Heart right ventricle (tissue), 16 donors: ENCODE data around the gene MXD3. TPM values are rescaled to one million over a fixed set of nuclear protein-coding genes. Genes with fewer than 3 reads are reported as not detected.
"Not testable (repeated sequence)": the region's sequence is repeated elsewhere in the genome, so short reads cannot be mapped to it uniquely, and the experiment has no call there.

ENCODE experiments used
- ATAC-seq, 8 donors: fragments of 200-7000 bp; cut with Tn5 transposase; one replicate each; pipeline ENCODE4 v1.9.1; 2020; ENCODE audit warnings: mild to moderate bottlenecking in 8 of 8, moderate library complexity in 8 of 8, moderate number of reproducible peaks in 1 of 8
- DNase-seq, 2 donors: peaks; one replicate each; pipeline ENCODE4 v3.0.0-alpha.2; 2020
- H3K27ac ChIP-seq, 10 donors: fragments of 200-600 bp; sonication (generic) in 2 of 10; one replicate each; pipeline versions ENCODE4 v1.5.0 to v1.8.0; 2020 to 2022; ENCODE audit warnings: mild to moderate bottlenecking in 3 of 10
- H3K27me3 ChIP-seq, 7 donors: fragments of 200-600 bp; one replicate each; pipeline ENCODE4 v1.8.0; 2021 to 2022; ENCODE audit warnings: mild to moderate bottlenecking in 2 of 7
- H3K36me3 ChIP-seq, 9 donors: fragments of 200-600 bp; sonication (generic) in 1 of 9; one replicate each; pipeline versions ENCODE4 v1.5.0 to v1.8.0; 2020 to 2022; ENCODE audit warnings: mild to moderate bottlenecking in 2 of 9
- H3K4me1 ChIP-seq, 9 donors: fragments of 200-600 bp; sonication (generic) in 1 of 9; one replicate each; pipeline versions ENCODE4 v1.5.0 to v1.8.0; 2020 to 2022; ENCODE audit warnings: mild to moderate bottlenecking in 4 of 9
- H3K4me3 ChIP-seq, 10 donors: fragments of 200-600 bp; sonication (generic) in 2 of 10; one replicate each; pipeline versions ENCODE4 v1.5.0 to v1.8.0; 2020 to 2022; ENCODE audit warnings: mild to moderate bottlenecking in 7 of 10, moderate library complexity in 2 of 10
- H3K9me3 ChIP-seq, 11 donors: fragments of 200-600 bp in 10 of 11; sonication (generic) in 2 of 11; one replicate each; pipeline versions ENCODE4 v1.5.0 to v1.8.0; 2013 to 2022; ENCODE audit warnings: mild to moderate bottlenecking in 2 of 11, control low read depth in 1 of 11, moderate library complexity in 1 of 11
- WGBS, 2 donors: extraction: QIAGEN DNeasy Blood & Tissue Kit; methylation state at CpG; one replicate each; pipeline ENCODE4 v1.1.7; 2013; ENCODE audit warnings: inconsistent platforms in 1 of 2; 5-methylcytosine and 5-hydroxymethylcytosine counted together
- intact Hi-C, 10 donors: fragments of 100-400 bp; cut with DNase I; formaldehyde crosslinking; loops; one replicate each; pipeline versions ENCODE4 v1.11.1 to v1.14.2; 2022
- polyA plus RNA-seq, 2 donors: library from polyadenylated mRNA; stranded (reverse); fragments of 200-250 nt; gene quantifications; one replicate each; pipeline ENCODE4 v1.2.3, GENCODE V29; 2013
- total RNA-seq, 10 donors: library from RNA; stranded (reverse); fragmentation: NEBNext Ultra II Directional in 3 of 10; extraction: Animal tissue kit (Norgen Biotek cat#: 25700) in 3 of 10; gene quantifications; one replicate each; pipeline versions ENCODE4 v1.2.1 to v1.2.4, GENCODE V29; 2021 to 2023
- TF ChIP-seq, protein P1 (sequence below), 9 donors: fragments of 200-600 bp; sonication (generic) in 2 of 9; IDR thresholded peaks; one replicate each; pipeline versions ENCODE4 v1.5.0 to v1.8.0; 2021 to 2022; ENCODE audit warnings: antibody characterized with exemption in 9 of 9, mild to moderate bottlenecking in 5 of 9, moderate library complexity in 1 of 9
- donor health status: Arrhythmogenic right ventricular cardiomyopathy.
- donor health status: ischemic (EF 13 %, LVEDD 7.1; RV severe dilation, severe dysfunction).
- donor health status: healthy with polysubstance abuse.
- donor health status: DM: no; HTN: yes; CAD: no.
- donor health status: DM: no; HTN: no; CAD: no.
- donor health status: ischemic (EF 25% LVEDD 6.9; RV normal size, moderate dysfunction).
- donor health status: ischemic (EF 25% LVEDD 5.7; RV mildly dilated, moderate dysfunction).
- donor health status: healthy.
- donor health status: DM: yes; HTN: yes; CAD: no.
- donor health status: Ischemic cardiomyopathy.
- donor health status: ischemic (EF 35%, LVEDD 5.7; RV mildly dilated, moderate dysfunction).
- donor health status: nonischemic (EF 11% LVEDD 7.7; RV severe dilation, severe dysfunction).
- donor health status: DM: yes; HTN: yes; CAD: no.
- donor health status: PGD.
- donor health status: ischemic (EF 29% LVEDD 5.4; RV normal size, mild dysfunction).
- donor health status: nonischemic (EF 23%, LVEDD 6.1; RV moderate dilation, normal function).

MXD3 gene
- total and polyA plus RNA-seq, 12 donors = 1.2 to 7.1 (median 2.6) TPM

DNA sequence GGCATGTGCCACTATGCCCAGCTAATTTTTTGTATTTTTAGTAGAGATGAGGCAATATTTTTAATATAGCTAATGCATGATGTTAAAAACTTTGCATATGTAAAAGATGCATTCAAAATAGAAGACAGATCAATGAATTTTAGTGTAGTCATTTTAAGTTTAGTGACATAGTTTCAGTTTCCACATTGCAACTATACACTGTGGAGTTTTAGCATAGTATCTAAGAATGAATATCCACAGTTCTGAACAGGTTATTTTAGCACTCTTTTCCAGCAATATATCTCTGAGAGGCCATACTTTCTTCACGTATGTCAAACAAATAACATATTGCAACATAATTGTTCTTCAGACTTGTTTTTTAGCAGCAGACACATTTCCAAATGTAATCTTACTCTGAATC is 47.5 kb downstream of the MXD3 start:
- 94 to 98% methylated on average over 1 of the region's 1 CpG for WGBS, 2 donors
- no peak overlapping the region for H3K27ac ChIP-seq
- no peak for DNase-seq
- peaks cover 0 to 100% (median 55%) of the 10 kb centered on the region in 9 donors for H3K36me3 ChIP-seq
- intact Hi-C loops = no loop called here
- H3K27me3 ChIP-seq = no peaks in the 10 kb centered on the region
- H3K4me3 ChIP-seq = no peak overlapping the region
- TF ChIP-seq, protein P1, sequence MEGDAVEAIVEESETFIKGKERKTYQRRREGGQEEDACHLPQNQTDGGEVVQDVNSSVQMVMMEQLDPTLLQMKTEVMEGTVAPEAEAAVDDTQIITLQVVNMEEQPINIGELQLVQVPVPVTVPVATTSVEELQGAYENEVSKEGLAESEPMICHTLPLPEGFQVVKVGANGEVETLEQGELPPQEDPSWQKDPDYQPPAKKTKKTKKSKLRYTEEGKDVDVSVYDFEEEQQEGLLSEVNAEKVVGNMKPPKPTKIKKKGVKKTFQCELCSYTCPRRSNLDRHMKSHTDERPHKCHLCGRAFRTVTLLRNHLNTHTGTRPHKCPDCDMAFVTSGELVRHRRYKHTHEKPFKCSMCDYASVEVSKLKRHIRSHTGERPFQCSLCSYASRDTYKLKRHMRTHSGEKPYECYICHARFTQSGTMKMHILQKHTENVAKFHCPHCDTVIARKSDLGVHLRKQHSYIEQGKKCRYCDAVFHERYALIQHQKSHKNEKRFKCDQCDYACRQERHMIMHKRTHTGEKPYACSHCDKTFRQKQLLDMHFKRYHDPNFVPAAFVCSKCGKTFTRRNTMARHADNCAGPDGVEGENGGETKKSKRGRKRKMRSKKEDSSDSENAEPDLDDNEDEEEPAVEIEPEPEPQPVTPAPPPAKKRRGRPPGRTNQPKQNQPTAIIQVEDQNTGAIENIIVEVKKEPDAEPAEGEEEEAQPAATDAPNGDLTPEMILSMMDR (IDR thresholded peaks at IDR 0.05) = no peak
- no peaks in the 10 kb centered on the region for H3K9me3 ChIP-seq
- no peak for ATAC-seq
- H3K4me1 ChIP-seq = no peaks in the 10 kb centered on the region

DNA sequence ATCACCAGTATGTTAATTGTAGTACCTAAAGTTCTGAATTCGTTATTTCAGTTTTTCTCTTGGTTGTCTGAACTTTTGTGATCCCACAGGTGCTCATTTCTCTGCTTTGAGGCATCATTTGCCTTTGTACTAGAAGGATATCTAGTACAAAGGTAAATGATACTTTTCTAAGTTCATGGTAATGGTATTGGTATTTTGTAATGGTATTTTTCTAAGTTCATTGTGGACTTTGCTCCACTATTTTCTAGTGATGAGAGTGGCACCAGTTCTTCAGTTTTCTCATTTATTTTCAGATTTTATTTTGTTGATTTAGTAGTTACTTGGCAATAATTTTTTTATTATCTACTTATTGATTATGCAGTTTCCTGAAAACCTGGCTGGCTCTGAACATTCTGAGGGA is 50.2 kb downstream of the MXD3 start:
- intact Hi-C loops = no loop called here
- no peak overlapping the region for H3K27ac ChIP-seq
- DNase-seq (no peak), ATAC-seq (no peak)
- H3K4me3 ChIP-seq = no peak overlapping the region
- peaks cover 0 to 100% (median 54%) of the 10 kb centered on the region in 9 donors for H3K36me3 ChIP-seq
- WGBS, 2 donors = 88 to 95% methylated on average over 1 of the region's 1 CpG
- TF ChIP-seq, protein P1 (IDR thresholded peaks at IDR 0.05) = no peak
- H3K27me3 ChIP-seq = no peaks in the 10 kb centered on the region
- no peaks in the 10 kb centered on the region for H3K4me1 ChIP-seq
- no peaks in the 10 kb centered on the region for H3K9me3 ChIP-seq

DNA sequence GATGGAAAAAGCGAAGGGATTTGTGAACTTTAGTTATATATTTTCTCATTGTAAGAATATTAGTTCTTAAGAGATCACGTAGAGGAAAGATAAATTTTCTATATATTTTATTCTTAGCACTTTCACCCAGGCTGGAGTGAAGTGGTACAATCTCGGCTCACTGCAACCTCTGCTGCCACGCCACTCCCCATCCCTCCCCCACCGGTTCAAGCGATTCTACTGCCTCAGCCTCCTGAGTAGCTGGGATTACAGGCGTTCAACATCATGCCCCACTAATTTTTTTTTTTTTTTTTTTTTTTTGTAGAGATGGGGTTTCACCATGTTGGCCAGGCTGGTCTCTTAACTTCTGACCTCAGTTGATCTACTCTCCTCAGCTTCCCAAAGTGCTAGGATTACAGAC is 50.7 kb downstream of the MXD3 start:
- Histone ChIP-seq H3K9me3 (no peaks in the 10 kb centered on the region), H3K27ac (no peak overlapping the region), H3K27me3 (no peaks in the 10 kb centered on the region), H3K4me3 (no peak overlapping the region), H3K4me1 (no peaks in the 10 kb centered on the region), H3K36me3 (peaks cover 0 to 100% (median 50%) of the 10 kb centered on the region in 9 donors)
- TF ChIP-seq, protein P1 (IDR thresholded peaks at IDR 0.05) = no peak
- WGBS, 2 donors = 92 to 93% methylated on average over 7 of the region's 7 CpGs
- DNase-seq = no peak
- intact Hi-C loops = no loop called here
- no peak for ATAC-seq

DNA sequence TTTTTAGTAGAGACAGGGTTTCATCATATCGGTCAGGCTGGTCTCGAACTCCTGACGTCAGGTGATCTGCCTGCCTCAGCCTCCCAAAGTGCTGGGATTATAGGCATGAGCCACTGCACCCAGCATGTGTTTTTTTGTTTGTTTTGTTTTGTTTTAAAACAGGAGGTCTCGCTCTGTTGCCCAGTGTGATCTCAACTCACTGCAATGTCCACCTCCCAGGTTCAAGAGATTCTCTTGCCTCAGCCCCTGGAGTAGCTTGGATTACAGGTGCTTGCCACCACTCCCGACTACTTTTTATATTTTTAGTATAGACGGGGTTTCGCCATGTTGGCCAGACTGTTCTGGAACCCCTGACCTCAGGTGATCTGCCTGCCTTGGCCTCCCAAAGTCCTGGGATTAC is 53.0 kb downstream of the MXD3 start:
- H3K9me3 ChIP-seq, H3K4me1 ChIP-seq, H3K27ac ChIP-seq, H3K4me3 ChIP-seq, ATAC-seq, DNase-seq, H3K27me3 ChIP-seq: not testable (repeated sequence)
- 91 to 96% methylated on average over 7 of the region's 7 CpGs for WGBS, 2 donors
- H3K36me3 ChIP-seq = peaks cover 0 to 100% (median 59%) of the 10 kb centered on the region in 9 donors
- intact Hi-C loops = loop anchor here in 1 of 10 donors (5.0 kb wide), 1 partner anchor 146 kb away; no protein-coding TSS in a partner anchor

Other genes with a start within 250 kb of the MXD3 start
- 1 to 10 TPM in 2 of 10 donors, under 1 TPM in 7, not detected in 1; 0.25 to 2.7 (median 0.37) TPM for gene FGFR4, start 225.0 kb downstream of the MXD3 start, total RNA-seq
- gene FGFR4, start 225.0 kb downstream of the MXD3 start, polyA plus RNA-seq = 1 to 10 TPM; 1.4 to 2.4 TPM
- gene NSD1, start 178.1 kb downstream of the MXD3 start, total RNA-seq = 10 to 100 TPM; 34.4 to 62.9 (median 47.2) TPM
- gene NSD1, start 178.1 kb downstream of the MXD3 start, polyA plus RNA-seq = 10 to 100 TPM in 1 of 2 donors, 1 to 10 TPM in 1; 5.6 to 10.0 TPM
- 10 to 100 TPM; 14.7 to 22.1 (median 19.3) TPM for gene RAB24, start 8.2 kb downstream of the MXD3 start, total RNA-seq
- gene RAB24, start 8.2 kb downstream of the MXD3 start, polyA plus RNA-seq = 10 to 100 TPM; 31.7 to 39.4 TPM
- gene PRELID1, start 8.1 kb downstream of the MXD3 start, total RNA-seq = 10 to 100 TPM; 32.3 to 69.8 (median 36.2) TPM
- gene PRELID1, start 8.1 kb downstream of the MXD3 start, polyA plus RNA-seq = 100 to 1,000 TPM in 1 of 2 donors, 10 to 100 TPM in 1; 53.9 to 166 TPM
- 100 to 1,000 TPM in 1 of 10 donors, 10 to 100 TPM in 9; 46.3 to 111 (median 56.3) TPM for gene LMAN2, start 39.8 kb upstream of the MXD3 start, total RNA-seq
- 100 to 1,000 TPM in 1 of 2 donors, 10 to 100 TPM in 1; 47.4 to 215 TPM for gene LMAN2, start 39.8 kb upstream of the MXD3 start, polyA plus RNA-seq
- gene RGS14, start 46.0 kb upstream of the MXD3 start, total RNA-seq = 1 to 10 TPM; 2.2 to 9.6 (median 4.5) TPM
- 1 to 10 TPM; 2.6 to 3.9 TPM for gene RGS14, start 46.0 kb upstream of the MXD3 start, polyA plus RNA-seq
- gene SLC34A1, start 72.5 kb upstream of the MXD3 start, total RNA-seq = under 1 TPM in 1 of 10 donors, not detected in 9; 0.12 TPM
- not detected for gene SLC34A1, start 72.5 kb upstream of the MXD3 start, polyA plus RNA-seq
- gene PFN3, start 88.8 kb upstream of the MXD3 start, total RNA-seq = not detected
- gene PFN3, start 88.8 kb upstream of the MXD3 start, polyA plus RNA-seq = not detected
- under 1 TPM in 1 of 10 donors, not detected in 9; 0.25 TPM for gene F12, start 97.7 kb upstream of the MXD3 start, total RNA-seq
- gene F12, start 97.7 kb upstream of the MXD3 start, polyA plus RNA-seq = under 1 TPM; 0.28 to 0.37 TPM
- gene GRK6, start 114.8 kb upstream of the MXD3 start, total RNA-seq = 10 to 100 TPM; 11.8 to 21.2 (median 15.2) TPM
- 10 to 100 TPM in 1 of 2 donors, 1 to 10 TPM in 1; 6.7 to 22.9 TPM for gene GRK6, start 114.8 kb upstream of the MXD3 start, polyA plus RNA-seq
- 1 to 10 TPM in 9 of 10 donors, under 1 TPM in 1; 0.97 to 2.9 (median 1.9) TPM for gene PRR7, start 134.9 kb upstream of the MXD3 start, total RNA-seq
- 1 to 10 TPM; 1.8 to 2.7 TPM for gene PRR7, start 134.9 kb upstream of the MXD3 start, polyA plus RNA-seq
- gene DBN1, start 161.7 kb upstream of the MXD3 start, total RNA-seq = 10 to 100 TPM; 13.1 to 52.9 (median 19.1) TPM
- 10 to 100 TPM; 19.2 to 31.5 TPM for gene DBN1, start 161.7 kb upstream of the MXD3 start, polyA plus RNA-seq
- gene PDLIM7, start 185.7 kb upstream of the MXD3 start, total RNA-seq = 10 to 100 TPM; 32.5 to 70.6 (median 51.0) TPM
- 100 to 1,000 TPM; 129 to 131 TPM for gene PDLIM7, start 185.7 kb upstream of the MXD3 start, polyA plus RNA-seq
- 10 to 100 TPM in 1 of 10 donors, 1 to 10 TPM in 7, under 1 TPM in 2; 0.74 to 11.4 (median 1.9) TPM for gene DOK3, start 197.9 kb upstream of the MXD3 start, total RNA-seq
- 1 to 10 TPM; 2.4 to 4.0 TPM for gene DOK3, start 197.9 kb upstream of the MXD3 start, polyA plus RNA-seq
- gene DDX41, start 205.1 kb upstream of the MXD3 start, total RNA-seq = 10 to 100 TPM; 19.7 to 53.2 (median 27.2) TPM
- 10 to 100 TPM; 45.2 to 55.7 TPM for gene DDX41, start 205.1 kb upstream of the MXD3 start, polyA plus RNA-seq
- gene FAM193B, start 242.7 kb upstream of the MXD3 start, total RNA-seq = 10 to 100 TPM; 14.1 to 34.4 (median 20.1) TPM
- gene FAM193B, start 242.7 kb upstream of the MXD3 start, polyA plus RNA-seq = 100 to 1,000 TPM in 1 of 2 donors, 10 to 100 TPM in 1; 28.0 to 201 TPM